H9 (cell line): Measurements from ENCODE around the gene BSG. TPM values are rescaled to one million over a fixed set of nuclear protein-coding genes. Genes with fewer than 3 reads are reported as not detected.

ENCODE experiments used
- DNase-seq: peaks from one replicate; pipeline ENCODE4 v3.0.0-alpha.2; 2017
- H2AFZ ChIP-seq: one replicate; pipeline ENCODE4 v1.6.1; 2013; ENCODE audit warnings: mild to moderate bottlenecking, low read length, control low read depth, moderate library complexity
- H2AK5ac ChIP-seq: 2 replicates; pipeline ENCODE4 v1.6.1; 2013; ENCODE audit warnings: low read length, control low read depth, mixed read lengths; ENCODE audit not compliant: insufficient read length
- H2BK120ac ChIP-seq: one replicate; pipeline ENCODE4 v1.6.1; 2013; ENCODE audit warnings: low read depth, mild to moderate bottlenecking, low read length, control low read depth, inconsistent platforms; ENCODE audit not compliant: poor library complexity, severe bottlenecking
- H2BK12ac ChIP-seq: 2 replicates; pipeline ENCODE4 v1.6.1; 2013; ENCODE audit warnings: low read length, control low read depth, mixed read lengths, low read depth; ENCODE audit not compliant: insufficient read length
- H2BK15ac ChIP-seq: 2 replicates; pipeline ENCODE4 v1.6.1; 2013; ENCODE audit warnings: low read depth, low read length, control low read depth
- H2BK20ac ChIP-seq: one replicate; pipeline ENCODE4 v1.6.1; 2013; ENCODE audit warnings: low read depth, mild to moderate bottlenecking, low read length, control low read depth, inconsistent platforms; ENCODE audit not compliant: poor library complexity, severe bottlenecking
- H2BK5ac ChIP-seq: 2 replicates; pipeline ENCODE4 v1.6.1; 2013; ENCODE audit warnings: low read length, control low read depth, mixed read lengths; ENCODE audit not compliant: insufficient read length
- H3K14ac ChIP-seq: 2 replicates; pipeline ENCODE4 v1.6.1; 2013; ENCODE audit warnings: low read length, control low read depth; ENCODE audit not compliant: insufficient read depth
- H3K18ac ChIP-seq: 2 replicates; pipeline ENCODE4 v1.6.1; 2013; ENCODE audit warnings: low read depth, mild to moderate bottlenecking, mixed read lengths, low read length, control low read depth; ENCODE audit not compliant: insufficient read length
- H3K23ac ChIP-seq: 2 replicates; pipeline ENCODE4 v1.6.1; 2013; ENCODE audit warnings: low read length, control low read depth, mixed read lengths, low read depth; ENCODE audit not compliant: insufficient read length
- H3K23me2 ChIP-seq: 2 replicates; pipeline ENCODE4 v1.6.1; 2013; ENCODE audit warnings: low read depth, mild to moderate bottlenecking, mixed read lengths, low read length, control low read depth; ENCODE audit not compliant: insufficient read length, poor library complexity, severe bottlenecking
- H3K27ac ChIP-seq: 2 replicates; pipeline ENCODE4 v1.5.1; 2013; ENCODE audit warnings: low read length, control low read depth, mixed read lengths, low read depth; ENCODE audit not compliant: insufficient read length
- H3K27me3 ChIP-seq: 2 replicates; pipeline ENCODE4 v1.6.1; 2013; ENCODE audit warnings: low read length, control low read depth, inconsistent platforms; ENCODE audit not compliant: insufficient read depth
- H3K4ac ChIP-seq: 2 replicates; pipeline ENCODE4 v1.6.1; 2013; ENCODE audit warnings: low read depth, mild to moderate bottlenecking, control low read depth, inconsistent platforms, low read length, moderate library complexity
- H3K4me1 ChIP-seq: 2 replicates; pipeline ENCODE4 v1.6.1; 2013; ENCODE audit warnings: low read length, control low read depth, inconsistent platforms; ENCODE audit not compliant: insufficient read depth
- H3K4me2 ChIP-seq: 2 replicates; pipeline ENCODE4 v1.6.1; 2013; ENCODE audit warnings: low read length, control low read depth, mixed read lengths; ENCODE audit not compliant: insufficient read length, insufficient read depth
- H3K56ac ChIP-seq: 2 replicates; pipeline ENCODE4 v1.6.1; 2013; ENCODE audit warnings: low read depth, mild to moderate bottlenecking, mixed read lengths, low read length, control low read depth; ENCODE audit not compliant: insufficient read length
- H3K79me1 ChIP-seq: 2 replicates; pipeline ENCODE4 v1.6.1; 2013; ENCODE audit warnings: low read depth, mild to moderate bottlenecking, moderate library complexity, low read length, control low read depth, inconsistent platforms; ENCODE audit not compliant: insufficient read depth, poor library complexity, severe bottlenecking
- H3K79me2 ChIP-seq: 2 replicates; pipeline ENCODE4 v1.6.1; 2013; ENCODE audit warnings: low read length, control low read depth, inconsistent platforms; ENCODE audit not compliant: insufficient read depth
- H3K9ac ChIP-seq: 2 replicates; pipeline ENCODE4 v1.6.1; 2013; ENCODE audit warnings: low read length, control low read depth, mixed read lengths; ENCODE audit not compliant: insufficient read length; ENCODE audit errors: extremely low read depth
- H3K9me3 ChIP-seq: one replicate; pipeline ENCODE4 v1.6.1; 2013; ENCODE audit warnings: low read depth, low read length, inconsistent platforms; ENCODE audit not compliant: control insufficient read depth
- H3T11ph ChIP-seq: one replicate; pipeline ENCODE4 v1.6.1; 2013; ENCODE audit warnings: mild to moderate bottlenecking, low read length, control low read depth, inconsistent platforms
- H4K20me1 ChIP-seq: one replicate; pipeline ENCODE4 v1.6.1; 2013; ENCODE audit not compliant: control insufficient read depth, insufficient read length, insufficient read depth
- H4K5ac ChIP-seq: 2 replicates; pipeline ENCODE4 v1.6.1; 2013; ENCODE audit warnings: low read depth, mild to moderate bottlenecking, mixed read lengths, low read length, control low read depth; ENCODE audit not compliant: insufficient read length
- H4K8ac ChIP-seq: replicated peaks from 2 replicates; pipeline ENCODE4 v1.6.1; 2013; ENCODE audit warnings: low read length, control low read depth, mixed read lengths, low read depth; ENCODE audit not compliant: insufficient read length
- H4K91ac ChIP-seq: 2 replicates; pipeline ENCODE4 v1.6.1; 2013; ENCODE audit warnings: low read depth, mild to moderate bottlenecking, moderate library complexity, mixed read lengths, low read length, control low read depth; ENCODE audit not compliant: insufficient read length
- H3K27ac Mint-ChIP-seq, 3 experiments: 2 replicates in 2 of 3; 3 replicates in 1 of 3; pipeline ENCODE4 v1.8.0; 2020 to 2021; ENCODE audit warnings: mixed read lengths in 3 of 3, mild to moderate bottlenecking in 1 of 3, moderate library complexity in 1 of 3
- H3K27me3 Mint-ChIP-seq: 2 replicates; pipeline ENCODE4 v1.8.0; 2021; ENCODE audit warnings: low read depth, mild to moderate bottlenecking, moderate library complexity, mixed read lengths
- H3K36me3 Mint-ChIP-seq, 3 experiments: 2 replicates in 2 of 3; 3 replicates in 1 of 3; pipeline ENCODE4 v1.8.0; 2020 to 2021; ENCODE audit warnings: low read depth in 3 of 3, mixed read lengths in 3 of 3; ENCODE audit not compliant: insufficient read depth in 1 of 3
- H3K4me1 Mint-ChIP-seq, 2 experiments: 2 replicates each; pipeline ENCODE4 v1.8.0; 2020; ENCODE audit warnings: mixed read lengths in 2 of 2
- H3K4me3 Mint-ChIP-seq, 2 experiments: 2 replicates in 1 of 2; 3 replicates in 1 of 2; pipeline ENCODE4 v1.8.0; 2020 to 2021; ENCODE audit warnings: mild to moderate bottlenecking in 2 of 2, mixed read lengths in 2 of 2, moderate library complexity in 1 of 2
- H3K9me3 Mint-ChIP-seq, 2 experiments: 2 replicates in 1 of 2; 3 replicates in 1 of 2; pipeline ENCODE4 v1.8.0; 2020; ENCODE audit warnings: mild to moderate bottlenecking in 2 of 2, mixed read lengths in 2 of 2, moderate library complexity in 1 of 2
- WGBS: extraction: QIAGEN DNeasy Blood & Tissue Kit; methylation state at CpG from one replicate; pipeline ENCODE4 v1.1.7; 2013; ENCODE audit warnings: missing lambda C conversion rate, low lambda C conversion rate, mixed read lengths; ENCODE audit not compliant: insufficient read length; ENCODE audit errors: extremely low coverage; 5-methylcytosine and 5-hydroxymethylcytosine counted together
- total RNA-seq: library from RNA; stranded (reverse); gene quantifications from 2 replicates; pipeline ENCODE4 v1.2.1, GENCODE V29; 2021
- TF ChIP-seq, protein P1 (sequence below): fragments of 200-600 bp; sonication (generic); conservative IDR thresholded peaks from 3 replicates; pipeline ENCODE4 v1.8.0; 2021; ENCODE audit warnings: antibody characterized with exemption, mild to moderate bottlenecking

BSG gene
- total RNA-seq, 1 experiment from 2014 or later, result 715 TPM

DNA sequence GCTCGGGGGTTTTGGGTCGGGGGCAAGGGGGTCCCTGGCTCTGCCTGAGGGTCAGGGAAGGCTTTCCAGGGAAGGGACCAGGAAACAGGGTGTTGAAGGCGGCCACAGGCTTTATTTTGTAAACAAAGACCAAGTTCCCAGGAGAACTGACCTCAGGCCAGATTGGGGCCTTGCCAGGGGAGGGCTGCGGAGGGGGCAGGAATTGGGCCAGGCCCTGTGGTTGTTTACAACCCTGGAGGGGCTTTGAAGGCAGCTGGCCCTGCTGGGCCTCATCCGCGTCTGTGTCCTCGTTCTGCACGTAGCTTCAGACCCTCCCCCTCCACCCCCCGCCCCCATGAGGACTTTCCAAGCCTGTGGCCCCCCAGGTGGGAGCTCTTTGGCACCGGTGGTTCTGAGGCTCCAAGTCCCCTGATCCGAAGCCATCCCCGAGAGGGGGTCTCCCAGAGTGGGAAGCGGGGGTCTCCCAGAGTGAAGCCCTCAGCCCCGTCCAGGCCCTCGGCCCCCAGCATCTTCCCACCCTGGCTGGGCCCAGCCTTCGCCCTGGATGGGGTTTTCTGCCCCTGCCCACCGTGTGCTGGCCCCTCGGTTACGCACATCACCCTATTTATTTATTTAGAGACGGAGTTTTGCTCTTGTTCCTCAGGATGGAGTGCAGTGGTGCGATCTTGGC lies 13.5 kb upstream of the BSG start:
- no peak overlapping the region for H3K18ac ChIP-seq
- H2BK20ac ChIP-seq, result no peak overlapping the region
- H4K20me1 ChIP-seq, result no peaks in the 10 kb centered on the region
- Mint-ChIP-seq H3K4me1 (peaks cover 15 to 16% of the 10 kb centered on the region in 2 experiments), H3K9me3 (peaks cover 16 to 21% of the 10 kb centered on the region in 2 experiments; a peak in 4 of 5 replicates), H3K27me3 (peaks cover 19% of the 10 kb centered on the region), H3K36me3 (peaks cover 9 to 12% (median 9%) of the 10 kb centered on the region in 3 experiments; a peak in 6 of 7 replicates), H3K27ac (no peak overlapping the region), H3K4me3 (no peak overlapping the region)
- no peak overlapping the region for H2BK12ac ChIP-seq
- WGBS, result no CpG with 5 or more reads among the region's 21 CpGs
- H4K8ac ChIP-seq, result no peak overlapping the region
- no peak overlapping the region for H3K4ac ChIP-seq
- H3K27me3 ChIP-seq, result no peaks in the 10 kb centered on the region
- no peak overlapping the region for H2AFZ ChIP-seq
- no peaks in the 10 kb centered on the region for H3K79me2 ChIP-seq
- H3K27ac ChIP-seq, result no peak overlapping the region
- no peak overlapping the region for H4K91ac ChIP-seq
- H3K9me3 ChIP-seq, result no peaks in the 10 kb centered on the region
- no peak overlapping the region for H3K56ac ChIP-seq
- H3K23me2 ChIP-seq, result no peaks in the 10 kb centered on the region
- no peak overlapping the region for H2BK5ac ChIP-seq
- H3K4me1 ChIP-seq, result no peaks in the 10 kb centered on the region; the same call in 1 of the 2 replicates
- no peak overlapping the region for H3K4me2 ChIP-seq
- H2BK120ac ChIP-seq, result no peak overlapping the region
- no peak overlapping the region for H3T11ph ChIP-seq
- no peak overlapping the region for H3K23ac ChIP-seq
- no peak overlapping the region for H3K14ac ChIP-seq
- DNase-seq, result no peak
- H3K9ac ChIP-seq, result no peak overlapping the region
- H4K5ac ChIP-seq, result no peak overlapping the region
- no peak overlapping the region for H2BK15ac ChIP-seq
- TF ChIP-seq, protein P1, sequence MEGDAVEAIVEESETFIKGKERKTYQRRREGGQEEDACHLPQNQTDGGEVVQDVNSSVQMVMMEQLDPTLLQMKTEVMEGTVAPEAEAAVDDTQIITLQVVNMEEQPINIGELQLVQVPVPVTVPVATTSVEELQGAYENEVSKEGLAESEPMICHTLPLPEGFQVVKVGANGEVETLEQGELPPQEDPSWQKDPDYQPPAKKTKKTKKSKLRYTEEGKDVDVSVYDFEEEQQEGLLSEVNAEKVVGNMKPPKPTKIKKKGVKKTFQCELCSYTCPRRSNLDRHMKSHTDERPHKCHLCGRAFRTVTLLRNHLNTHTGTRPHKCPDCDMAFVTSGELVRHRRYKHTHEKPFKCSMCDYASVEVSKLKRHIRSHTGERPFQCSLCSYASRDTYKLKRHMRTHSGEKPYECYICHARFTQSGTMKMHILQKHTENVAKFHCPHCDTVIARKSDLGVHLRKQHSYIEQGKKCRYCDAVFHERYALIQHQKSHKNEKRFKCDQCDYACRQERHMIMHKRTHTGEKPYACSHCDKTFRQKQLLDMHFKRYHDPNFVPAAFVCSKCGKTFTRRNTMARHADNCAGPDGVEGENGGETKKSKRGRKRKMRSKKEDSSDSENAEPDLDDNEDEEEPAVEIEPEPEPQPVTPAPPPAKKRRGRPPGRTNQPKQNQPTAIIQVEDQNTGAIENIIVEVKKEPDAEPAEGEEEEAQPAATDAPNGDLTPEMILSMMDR, result no peak
- no peak overlapping the region for H2AK5ac ChIP-seq
- H3K79me1 ChIP-seq, result no peaks in the 10 kb centered on the region
